ENCODE results near the gene ANAPC2. TPM values are rescaled to one million over a fixed set of nuclear protein-coding genes. Genes with fewer than 3 reads are reported as not detected.

Gene ANAPC2
- total and polyA plus RNA-seq, 8 donors = 42.1 to 58.8 (median 44.4) TPM

DNA sequence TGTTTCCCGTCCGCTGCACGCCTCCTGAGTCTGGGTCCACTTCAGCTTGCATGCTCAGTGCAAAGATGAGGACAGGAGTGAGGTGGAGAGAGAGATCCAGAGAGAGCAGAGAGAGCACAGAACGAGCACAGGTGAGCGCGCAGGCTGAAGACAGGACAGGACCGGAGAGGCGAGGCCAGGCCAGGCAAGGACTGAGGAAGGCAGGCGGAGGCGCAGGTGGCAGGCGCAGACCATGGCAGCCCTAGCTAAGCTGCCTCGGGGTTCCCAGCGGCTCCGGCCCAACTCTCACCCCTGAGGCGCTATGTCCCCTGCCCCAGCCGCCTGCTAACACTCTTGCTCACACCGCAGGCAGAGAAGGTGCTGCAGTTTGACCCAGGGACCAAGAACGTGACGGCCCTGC, 39.7 kb downstream of the ANAPC2 start:
- DNase-seq = peak in 1 of 4 donors; percentile 68
- intact Hi-C loops (cut with DNase I) = no loop called here
- H3K4me3 ChIP-seq = no peak overlapping the region
- no peaks in the 10 kb centered on the region for H3K9me3 ChIP-seq
- no peaks in the 10 kb centered on the region for H3K36me3 ChIP-seq
- no peaks in the 10 kb centered on the region for H3K4me1 ChIP-seq
- H3K27me3 ChIP-seq = peaks cover 0 to 46% of the 10 kb centered on the region in 2 donors
- H3K27ac ChIP-seq = no peak overlapping the region
- no peak for ATAC-seq
- no peak for TF ChIP-seq CTCF (IDR thresholded peaks at IDR 0.05)

DNA sequence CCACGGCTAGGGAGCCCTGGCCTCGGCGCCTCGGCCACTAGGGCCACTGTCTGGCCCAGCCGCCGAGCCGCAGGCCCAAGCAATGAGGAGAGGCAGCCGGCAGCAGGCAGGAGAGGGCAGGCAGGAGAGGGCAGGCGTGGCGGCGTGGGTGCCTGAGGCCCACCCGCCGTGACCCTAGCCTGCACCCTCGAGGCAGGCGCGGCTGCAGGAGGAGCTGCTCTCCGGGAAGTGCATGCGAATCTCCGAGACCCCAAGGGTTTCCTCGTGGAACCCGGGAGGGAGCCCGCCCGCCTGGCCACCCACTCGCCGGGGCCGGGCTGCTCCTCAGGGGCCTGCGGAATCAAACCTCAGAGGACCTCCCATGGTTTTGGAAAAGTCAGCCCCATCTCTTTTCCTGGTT, 40.1 kb downstream of the ANAPC2 start:
- no peak for ATAC-seq
- no peak overlapping the region for H3K27ac ChIP-seq
- no peaks in the 10 kb centered on the region for H3K36me3 ChIP-seq
- peak in 1 of 4 donors; percentile 54 for DNase-seq
- intact Hi-C loops (cut with DNase I) = no loop called here
- H3K9me3 ChIP-seq = no peaks in the 10 kb centered on the region
- no peak for TF ChIP-seq CTCF (IDR thresholded peaks at IDR 0.05)
- H3K27me3 ChIP-seq = peaks cover 0 to 50% of the 10 kb centered on the region in 2 donors
- no peak overlapping the region for H3K4me3 ChIP-seq
- no peaks in the 10 kb centered on the region for H3K4me1 ChIP-seq

DNA sequence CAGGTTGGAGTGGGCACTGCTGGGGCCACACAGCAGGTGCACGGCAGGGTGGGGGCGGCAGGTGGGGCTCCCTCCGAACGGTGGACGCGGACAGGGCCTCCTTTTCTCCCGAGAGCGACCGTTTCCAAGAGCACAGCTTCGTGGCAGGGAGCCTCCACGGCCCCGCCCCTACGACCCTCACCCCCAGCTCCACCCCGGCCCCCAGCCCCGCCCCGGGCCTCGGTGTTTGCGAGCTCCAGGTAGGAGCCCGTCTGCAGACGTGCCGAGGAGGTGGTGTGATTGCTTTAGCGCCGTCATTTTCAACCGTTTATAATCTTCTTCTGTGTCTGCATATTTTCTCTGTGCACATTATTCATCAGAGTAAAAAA, 40.6 kb downstream of the ANAPC2 start:
- Histone ChIP-seq H3K36me3 (no peaks in the 10 kb centered on the region), H3K9me3 (no peaks in the 10 kb centered on the region), H3K27me3 (peaks cover 0 to 55% of the 10 kb centered on the region in 2 donors), H3K4me3 (no peak overlapping the region), H3K27ac (no peak overlapping the region), H3K4me1 (no peaks in the 10 kb centered on the region)
- TF ChIP-seq CTCF (IDR thresholded peaks at IDR 0.05) = no peak
- ATAC-seq (no peak), DNase-seq (no peak)
- intact Hi-C loops (cut with DNase I) = no loop called here

DNA sequence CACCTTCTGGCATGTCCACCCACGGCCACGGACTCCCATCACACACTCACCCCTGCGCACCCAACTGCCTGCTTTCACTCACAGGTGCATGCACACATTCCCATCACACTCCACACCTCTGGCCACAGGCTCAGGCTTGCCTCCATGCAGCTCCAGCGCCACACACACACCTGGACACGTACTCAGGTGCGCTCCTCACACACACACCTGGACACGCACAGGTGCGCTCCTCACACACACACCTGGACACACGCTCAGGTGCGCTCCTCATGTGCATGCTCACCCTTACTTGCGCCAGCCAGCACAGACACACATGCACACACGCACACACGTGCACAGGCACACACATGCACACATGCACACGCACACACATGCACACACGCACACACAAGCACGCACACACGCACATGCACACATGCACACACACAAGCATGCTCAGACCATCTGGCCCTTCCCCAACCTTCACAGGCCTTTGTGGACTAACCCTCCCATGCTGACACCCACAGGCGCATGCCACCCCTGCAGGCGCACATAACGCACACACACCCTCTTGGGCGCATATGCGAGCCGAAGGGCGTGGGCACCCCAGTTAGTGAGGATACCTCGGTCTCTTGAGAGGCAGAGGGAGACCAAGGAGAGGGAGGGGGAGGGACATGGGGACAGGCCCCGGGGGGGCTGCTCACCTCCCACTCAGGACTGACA, 41.1 kb downstream of the ANAPC2 start:
- no peaks in the 10 kb centered on the region for H3K4me1 ChIP-seq
- no peaks in the 10 kb centered on the region for H3K36me3 ChIP-seq
- H3K4me3 ChIP-seq = no peak overlapping the region
- no peaks in the 10 kb centered on the region for H3K9me3 ChIP-seq
- peaks cover 0 to 60% of the 10 kb centered on the region in 2 donors for H3K27me3 ChIP-seq
- no peak overlapping the region for H3K27ac ChIP-seq
- intact Hi-C loops (cut with DNase I) = no loop called here
- DNase-seq (peak in 1 of 4 donors; percentile 58), ATAC-seq (no peak)
- TF ChIP-seq CTCF (IDR thresholded peaks at IDR 0.05) = no peak

DNA sequence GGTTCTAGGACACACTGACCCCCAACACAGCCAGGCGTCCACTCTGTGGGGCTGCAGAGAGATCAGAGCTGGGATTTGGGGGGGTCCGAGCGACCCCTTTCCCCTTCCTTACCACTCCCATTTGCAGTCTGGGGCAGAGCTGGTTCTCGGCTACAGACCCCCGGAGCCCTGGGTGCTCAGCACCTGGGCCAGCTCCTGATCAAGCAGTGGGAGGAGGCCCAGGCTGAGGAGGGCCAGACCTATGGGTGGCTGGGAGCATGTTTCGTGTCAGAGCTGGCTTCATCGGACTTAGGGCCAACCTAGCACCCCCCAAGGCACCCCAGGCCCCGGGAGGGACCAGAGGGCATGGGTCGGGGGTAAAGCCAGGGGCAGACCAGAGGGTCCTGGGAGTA, 41.8 kb downstream of the ANAPC2 start:
- no peaks in the 10 kb centered on the region for H3K36me3 ChIP-seq
- no peak overlapping the region for H3K27ac ChIP-seq
- H3K27me3 ChIP-seq = peaks cover 0 to 67% of the 10 kb centered on the region in 2 donors
- TF ChIP-seq CTCF (IDR thresholded peaks at IDR 0.05) = no peak
- no peak for ATAC-seq
- no peak overlapping the region for H3K4me3 ChIP-seq
- H3K4me1 ChIP-seq = no peaks in the 10 kb centered on the region
- DNase-seq = peak in 1 of 4 donors; percentile 41
- intact Hi-C loops (cut with DNase I) = no loop called here
- no peaks in the 10 kb centered on the region for H3K9me3 ChIP-seq

Data from left lung (tissue), 10 donors.